AG08396 (cell line): ENCODE data around the gene TMEM271.

ENCODE experiments used
- DNase-seq: peaks from one replicate; pipeline ENCODE4 v3.0.0; 2012; ENCODE audit warnings: low spot score, mixed read lengths

TMEM271 gene, protein sequence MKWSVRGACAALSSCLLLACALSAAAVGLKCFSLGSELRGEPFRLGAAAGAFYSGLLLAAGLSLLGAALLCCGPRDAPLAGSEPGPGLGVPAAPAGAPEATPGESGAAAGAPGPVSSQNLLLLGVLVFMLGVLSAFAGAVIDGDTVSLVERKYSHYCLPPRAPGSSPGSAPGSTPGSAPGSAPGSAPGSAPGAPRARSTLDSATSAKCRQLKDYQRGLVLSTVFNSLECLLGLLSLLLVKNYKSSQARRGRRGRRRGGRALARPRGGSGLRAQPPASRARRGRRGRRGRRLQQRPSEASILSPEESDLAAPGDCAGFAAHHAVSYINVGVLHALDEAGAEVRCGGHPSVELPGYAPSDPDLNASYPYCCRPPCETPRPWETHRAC

DNA sequence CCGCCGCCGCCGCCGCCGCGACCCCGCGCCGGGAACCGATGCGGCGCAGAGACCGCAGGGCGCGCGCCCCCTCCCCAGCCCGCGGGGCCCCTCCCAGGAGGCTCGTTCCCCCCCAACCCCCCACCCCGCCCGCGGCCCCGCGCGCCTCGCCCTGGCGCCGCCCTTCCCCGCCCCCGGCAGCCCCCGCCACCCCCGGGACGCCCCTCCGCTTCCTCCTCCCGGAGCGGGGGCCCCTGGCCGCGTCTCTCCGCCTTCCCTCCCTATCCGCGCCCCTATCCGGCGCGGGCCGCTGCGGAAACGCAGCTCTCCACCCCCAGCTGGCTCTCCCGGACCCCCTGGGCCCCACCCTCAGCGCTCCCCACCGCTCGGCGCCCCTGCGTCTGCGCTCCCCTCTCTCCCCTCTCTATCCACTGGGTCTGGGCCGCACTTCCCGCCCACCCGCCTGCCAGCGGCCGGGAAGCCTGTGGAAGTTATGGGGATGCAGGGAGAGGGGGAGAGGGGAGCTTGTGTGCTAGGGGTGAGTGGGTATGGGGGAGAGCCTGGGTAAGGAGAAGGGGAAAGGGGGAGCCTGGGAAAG lies at the start of gene TMEM271:
Gene TMEM271, minus strand, starts transcription at position 51 of the 577 bp plus-strand sequence. CDS start 233 bp downstream, outside the sequence.
- no peak for DNase-seq

DNA sequence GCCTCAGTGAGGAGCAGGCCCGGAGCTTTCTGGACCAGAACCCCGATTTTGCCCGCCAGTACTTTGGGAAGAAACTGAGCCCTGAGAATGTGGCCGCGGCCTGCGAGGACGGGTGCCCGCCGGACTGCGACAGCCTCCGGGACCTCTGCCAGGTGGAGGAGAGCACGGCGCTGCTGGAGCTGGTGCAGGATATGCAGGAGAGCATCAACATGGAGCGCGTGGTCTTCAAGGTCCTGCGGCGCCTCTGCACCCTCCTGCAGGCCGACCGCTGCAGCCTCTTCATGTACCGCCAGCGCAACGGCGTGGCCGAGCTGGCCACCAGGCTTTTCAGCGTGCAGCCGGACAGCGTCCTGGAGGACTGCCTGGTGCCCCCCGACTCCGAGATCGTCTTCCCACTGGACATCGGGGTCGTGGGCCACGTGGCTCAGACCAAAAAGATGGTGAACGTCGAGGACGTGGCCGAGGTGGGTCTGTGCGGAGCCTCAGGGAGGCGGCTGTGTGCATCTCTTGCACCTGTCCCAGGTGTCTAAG lies 49.6 kb upstream of the TMEM271 start:
- DNase-seq: no peak

DNA sequence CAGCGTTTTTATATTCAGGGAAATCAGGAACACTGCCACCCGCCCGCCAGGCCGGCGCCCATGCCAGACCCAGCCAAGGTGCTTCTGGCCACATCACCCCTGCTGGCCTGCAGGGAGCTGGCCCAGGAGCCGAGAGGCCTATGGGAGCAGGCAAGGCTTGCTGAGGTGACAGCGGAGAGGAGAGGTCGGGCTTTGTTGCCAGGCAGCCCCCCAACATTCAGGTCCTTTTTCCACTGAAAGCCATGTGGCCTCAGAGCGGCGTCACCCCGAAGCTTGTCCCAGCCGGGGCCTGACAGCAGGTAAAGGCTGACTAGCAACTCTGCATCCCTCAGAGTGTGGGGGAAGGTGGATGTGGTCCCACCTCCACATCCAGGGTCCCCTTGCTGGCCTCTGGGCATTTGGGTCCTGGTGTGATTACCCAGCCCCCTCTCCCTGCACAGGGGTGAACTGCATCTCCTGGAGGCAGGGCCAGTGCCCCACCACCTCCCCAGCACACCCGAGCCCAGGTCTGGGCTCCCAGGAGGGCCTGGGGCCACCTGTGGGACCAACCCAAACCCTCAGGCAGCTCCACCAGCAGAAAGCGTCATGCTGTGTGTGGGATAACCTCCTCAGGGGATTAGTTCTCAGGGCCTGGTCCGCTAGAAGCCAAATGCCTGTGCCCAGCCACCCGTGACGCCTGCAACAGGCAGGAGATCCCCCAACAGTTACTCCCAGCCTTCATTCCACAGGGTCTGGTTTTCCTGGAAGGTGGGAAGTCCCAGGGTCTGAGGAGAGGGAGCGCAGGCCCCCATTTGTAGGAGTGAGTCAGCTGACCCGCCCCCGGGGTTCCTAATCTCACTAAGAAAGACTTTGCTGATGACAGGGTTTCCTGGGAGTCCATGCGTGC lies 48.9 kb upstream of the TMEM271 start, which contains the start of gene PDE6B:
Gene PDE6B, plus strand, starts transcription at position 869 of the 886 bp plus-strand sequence. CDS start 54 bp downstream, outside the sequence.
- no peak for DNase-seq

DNA sequence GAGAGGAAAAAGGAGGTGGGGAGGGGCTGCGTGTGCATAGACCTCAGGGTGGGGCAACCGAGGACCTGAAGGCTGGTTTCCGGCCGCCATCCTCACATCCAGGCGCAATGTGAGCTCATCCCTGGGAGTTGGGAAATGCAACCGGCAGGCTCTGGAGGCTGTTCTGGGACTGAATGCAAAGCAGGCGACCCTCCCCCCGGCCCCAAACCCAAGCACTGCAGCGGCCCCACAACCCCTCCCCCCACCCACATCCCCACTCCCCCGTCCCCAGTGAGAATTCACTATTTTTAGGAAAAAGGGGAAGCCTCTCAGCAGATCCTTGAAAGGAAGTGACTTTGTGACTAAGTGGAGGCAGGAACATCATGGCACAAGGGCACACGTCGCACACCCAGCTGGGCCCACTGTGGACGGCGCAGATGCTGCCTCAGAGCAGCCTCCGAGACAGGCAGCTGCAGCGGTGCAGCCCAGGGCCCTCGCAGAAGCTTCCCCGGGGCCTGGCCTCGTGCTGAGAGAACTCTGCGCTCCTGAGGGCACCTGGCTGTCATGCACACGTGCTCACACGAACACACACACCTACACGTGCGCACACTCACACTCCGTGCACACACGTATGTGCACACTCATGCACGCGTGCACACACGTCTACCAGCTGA lies 47.9 kb upstream of the TMEM271 start:
- DNase-seq: no peak

DNA sequence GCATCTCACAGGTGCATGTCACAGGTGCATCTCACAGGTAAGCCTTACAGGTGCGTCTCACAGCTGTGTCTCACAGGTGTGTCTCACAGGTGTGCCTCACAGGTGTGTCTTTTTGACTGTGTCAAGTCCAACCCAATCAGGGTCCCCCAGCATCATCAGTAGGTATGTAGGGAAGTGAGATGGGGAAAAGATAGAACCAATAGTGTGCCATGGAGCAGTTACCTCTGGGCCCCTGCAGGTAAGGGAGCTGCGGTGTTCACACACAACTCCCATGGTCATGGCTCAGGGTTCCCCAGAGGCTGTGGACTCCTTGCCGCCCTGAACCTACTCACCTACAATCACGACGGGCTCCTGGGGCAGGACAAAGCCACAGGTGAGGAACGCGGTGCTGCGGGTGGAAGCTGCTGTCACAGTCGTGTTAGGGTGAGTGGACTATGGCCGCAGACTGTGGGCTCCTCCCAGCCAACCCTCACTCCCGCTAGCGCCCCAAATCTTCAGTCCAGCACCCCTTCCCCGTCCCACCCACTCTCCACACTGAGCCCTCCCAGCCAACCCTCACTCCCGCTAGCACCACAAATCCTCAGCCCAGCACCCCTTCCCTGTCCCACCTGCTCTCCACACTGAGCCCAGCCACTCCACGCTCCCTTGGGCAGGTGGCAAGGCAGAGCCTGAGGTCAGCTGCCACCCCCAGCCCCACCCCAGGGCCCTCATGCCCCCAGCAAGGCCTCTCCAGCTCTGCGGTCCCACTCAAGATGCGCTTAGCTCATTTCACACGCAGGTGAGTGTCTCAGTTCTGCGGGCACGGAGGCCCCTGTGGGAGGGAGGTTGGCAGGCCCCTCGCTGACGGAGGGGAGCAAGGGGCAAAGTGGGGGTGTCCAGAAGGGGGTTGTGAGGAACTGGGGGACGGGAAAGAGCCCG lies 47.2 kb upstream of the TMEM271 start:
- no peak for DNase-seq

DNA sequence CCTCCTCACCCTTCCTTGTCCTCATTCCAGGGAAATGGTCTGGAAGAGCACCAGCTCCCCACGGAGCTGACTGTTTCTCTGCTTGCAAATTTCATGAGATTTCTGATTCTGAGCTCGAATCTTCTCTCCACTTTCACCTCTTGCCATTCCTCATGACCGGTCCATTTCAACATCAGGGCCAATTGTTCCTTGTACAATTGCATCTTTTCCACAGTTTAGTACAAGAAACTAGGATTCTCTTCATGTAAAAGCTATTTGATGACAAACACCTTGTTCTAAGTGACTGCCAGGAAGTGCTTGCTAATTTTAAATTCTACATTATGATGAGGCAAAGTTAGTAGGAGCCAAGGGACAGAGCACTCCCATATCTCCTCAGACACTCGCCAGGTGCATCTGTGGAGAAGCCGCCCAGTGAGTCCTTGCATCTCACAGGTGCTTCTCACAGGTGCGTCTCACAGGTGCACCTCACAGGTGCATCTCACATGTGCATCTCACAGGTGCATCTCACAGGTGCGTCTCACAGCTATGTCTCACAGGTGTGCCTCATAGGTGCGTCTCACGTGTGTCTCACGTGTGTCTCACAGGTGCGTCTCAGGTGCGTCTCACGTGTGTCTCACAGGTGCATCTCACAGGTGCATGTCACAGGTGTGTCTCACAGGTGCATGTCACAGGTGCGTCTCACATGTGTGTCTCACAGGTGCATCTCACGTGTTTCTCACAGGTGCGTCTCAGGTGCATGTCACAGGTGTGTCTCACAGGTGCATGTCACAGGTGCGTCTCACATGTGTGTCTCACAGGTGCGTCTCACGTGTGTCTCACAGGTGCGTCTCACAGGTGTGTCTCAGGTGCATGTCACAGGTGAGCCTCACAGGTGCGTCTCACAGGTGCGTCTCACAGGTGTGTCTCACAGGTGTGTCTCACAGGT lies 46.2 kb upstream of the TMEM271 start:
- DNase-seq: no peak

DNA sequence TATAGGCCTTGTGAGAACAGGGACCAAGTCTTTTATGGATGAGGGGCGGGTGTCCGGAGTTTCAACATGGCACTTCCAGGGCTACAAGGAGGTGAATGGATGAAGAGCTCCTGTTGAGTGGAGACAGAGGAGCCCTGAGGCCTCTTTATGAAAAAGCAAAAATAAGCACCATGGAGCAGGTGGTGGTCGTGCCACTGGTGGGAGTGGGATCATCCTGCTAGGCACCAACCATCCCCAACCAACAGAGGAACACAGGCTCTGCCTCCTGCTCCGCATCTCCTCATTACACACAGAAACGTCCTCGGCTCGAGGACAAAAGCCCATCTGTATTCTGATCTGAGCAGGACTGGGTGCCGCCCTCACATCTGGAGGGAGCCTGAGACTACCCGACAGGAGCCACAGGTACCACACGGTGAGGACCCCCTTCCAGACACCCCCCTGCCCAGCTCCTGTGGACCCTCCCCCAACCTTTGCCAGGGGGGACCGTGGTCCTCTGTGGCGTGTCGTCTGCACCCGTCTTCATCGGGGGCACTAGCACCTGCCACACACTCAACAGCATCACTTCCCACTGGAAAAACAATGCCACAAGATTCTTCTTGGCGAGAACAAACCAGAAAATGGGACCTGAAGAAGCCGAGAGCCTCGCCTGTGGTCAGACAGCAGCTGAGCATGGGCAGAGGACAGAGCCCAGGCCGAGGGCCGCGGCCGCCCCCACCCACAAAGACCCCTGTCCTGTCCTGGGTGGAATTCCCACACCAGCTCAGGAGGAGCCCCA lies 45.4 kb upstream of the TMEM271 start:
- no peak for DNase-seq

DNA sequence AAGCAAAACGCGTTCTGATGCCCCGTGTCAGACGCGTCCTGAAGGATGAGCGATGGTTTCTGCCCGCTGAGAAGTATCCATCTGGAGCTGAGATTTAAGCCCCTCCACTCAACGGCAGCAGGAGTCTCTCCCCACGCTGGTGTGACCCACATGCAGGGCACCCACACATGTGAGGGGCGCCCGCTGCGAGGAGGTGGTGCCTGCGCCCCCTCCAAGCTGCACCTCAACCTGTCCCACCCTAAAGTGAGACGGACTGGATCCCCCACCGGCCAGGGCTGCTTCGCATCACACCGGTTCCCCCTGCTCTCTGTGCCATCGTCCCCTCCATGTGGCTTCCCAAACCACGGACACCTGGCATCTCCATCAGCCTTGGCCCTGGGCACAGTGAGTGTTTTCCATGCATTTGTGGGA lies 44.8 kb upstream of the TMEM271 start:
- no peak for DNase-seq

DNA sequence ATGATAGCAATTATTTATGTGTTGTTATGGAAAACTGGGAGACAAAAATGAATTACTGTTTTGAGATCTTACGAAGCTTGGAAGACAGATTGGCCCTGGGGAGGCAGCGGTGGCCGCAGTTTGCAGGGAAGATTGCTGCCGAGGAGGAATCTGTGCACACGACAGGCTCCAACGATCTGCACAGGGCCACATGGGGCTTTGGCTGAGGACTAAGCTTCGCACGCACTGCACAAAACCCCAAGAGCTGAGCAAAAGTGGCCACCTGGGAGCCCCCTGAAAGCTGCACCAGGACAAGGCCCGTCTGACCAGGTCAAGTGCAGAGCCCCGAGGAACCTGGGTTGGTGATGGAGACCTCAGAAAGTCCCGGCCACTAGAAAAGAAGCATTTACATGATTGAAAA lies 44.1 kb upstream of the TMEM271 start:
- DNase-seq: no peak

DNA sequence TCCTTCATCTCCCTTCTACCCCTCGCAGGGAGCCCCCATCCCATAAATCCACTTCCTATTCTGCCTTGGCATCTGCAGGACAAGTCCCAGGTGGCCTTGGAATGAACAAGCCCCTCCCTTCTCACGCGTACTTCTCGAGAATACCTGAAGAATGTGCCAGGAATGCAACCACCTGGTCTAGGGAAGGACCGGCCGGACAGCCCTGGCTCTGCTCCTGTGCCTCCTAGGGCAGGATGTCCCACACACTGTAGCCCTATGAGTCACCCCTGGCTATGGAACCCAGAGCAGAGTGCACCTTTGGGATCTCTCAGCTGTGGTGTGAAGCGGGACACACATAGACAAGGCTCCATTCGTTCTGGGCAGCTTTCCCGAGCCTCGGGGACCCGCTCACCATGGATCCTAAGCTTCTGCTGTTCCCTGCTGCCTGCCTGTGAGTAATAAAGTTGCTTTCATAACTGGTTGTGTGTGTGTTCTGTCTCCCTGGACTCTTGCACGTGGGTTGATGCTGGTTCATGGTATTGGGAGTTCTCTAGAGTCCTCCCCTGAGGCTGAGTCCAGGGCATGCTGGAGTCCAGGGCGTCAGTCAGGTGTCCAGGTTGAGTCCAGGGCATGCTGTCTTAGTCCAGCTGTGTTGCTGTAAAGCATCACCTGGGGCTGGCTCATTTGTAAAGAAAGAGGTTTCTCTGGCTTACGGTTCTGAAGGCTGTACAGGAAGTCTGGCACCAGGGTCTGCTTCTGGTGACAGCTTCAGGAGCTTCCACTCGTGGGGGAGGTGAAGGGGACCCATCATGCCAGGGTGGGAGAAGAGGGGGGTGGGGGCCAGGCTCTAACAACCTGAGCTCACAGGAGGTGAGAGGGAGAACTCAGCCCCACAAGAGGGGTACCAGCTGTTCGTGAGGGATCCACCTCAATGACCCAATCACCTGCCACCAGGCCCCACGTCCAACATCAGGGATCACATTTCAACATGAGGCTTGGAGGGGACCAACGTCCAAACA lies 41.8 kb upstream of the TMEM271 start:
- DNase-seq: no peak

DNA sequence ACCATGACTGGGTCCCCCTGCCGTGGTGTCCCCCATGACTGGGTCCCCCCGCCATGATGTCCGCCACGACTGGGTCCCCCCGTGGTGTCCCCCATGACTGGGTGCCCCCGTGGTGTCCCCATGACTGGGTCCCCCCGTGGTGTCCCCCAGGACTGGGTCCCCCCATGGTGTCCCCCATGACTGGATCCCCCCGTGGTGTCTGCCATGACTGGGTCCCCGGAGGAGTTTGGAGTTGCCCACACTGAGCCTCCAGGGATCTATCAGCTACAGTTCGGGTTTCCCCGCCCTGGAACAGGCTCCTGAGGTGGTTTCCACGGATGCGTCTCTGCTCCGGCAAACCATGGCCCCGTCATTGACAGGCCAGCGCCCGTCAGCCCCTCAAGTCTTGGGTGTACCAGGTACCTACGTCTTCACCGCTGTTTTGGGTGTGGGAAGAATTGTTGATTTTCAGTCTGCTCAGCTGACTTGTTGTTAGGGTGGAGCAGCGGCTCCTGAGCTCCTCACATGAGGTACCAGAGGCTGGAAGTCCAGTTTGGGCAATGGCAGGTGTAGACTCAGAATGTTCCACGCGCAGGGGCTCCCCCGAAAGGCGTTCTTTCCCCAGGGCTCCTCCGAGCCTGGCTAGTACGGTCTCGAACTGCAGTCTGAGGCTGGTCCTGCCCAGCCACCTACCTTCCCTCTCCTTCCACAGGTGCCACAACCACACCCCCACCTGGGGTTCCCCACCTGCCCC lies 41.0 kb upstream of the TMEM271 start:
- no peak for DNase-seq

DNA sequence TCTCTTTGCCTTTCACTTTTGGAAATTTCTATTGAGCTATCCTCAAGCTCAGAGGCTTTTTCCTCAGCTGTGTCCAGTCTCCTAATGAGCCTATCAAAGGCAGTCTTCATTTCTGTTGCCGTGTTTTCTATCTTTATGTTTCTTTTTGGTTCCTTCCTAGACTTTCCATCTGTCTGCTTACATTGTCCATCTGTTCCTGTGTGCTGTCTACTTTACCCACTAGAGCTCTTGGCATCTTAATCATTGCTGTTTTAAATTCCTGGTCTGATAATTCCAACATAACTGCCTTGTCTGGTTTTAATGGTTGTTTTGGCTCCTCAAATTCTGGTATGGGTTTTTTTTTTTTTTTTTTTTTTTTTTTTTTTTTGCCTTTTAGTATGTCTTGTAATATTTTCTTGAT lies 40.0 kb upstream of the TMEM271 start:
- DNase-seq: no peak

DNA sequence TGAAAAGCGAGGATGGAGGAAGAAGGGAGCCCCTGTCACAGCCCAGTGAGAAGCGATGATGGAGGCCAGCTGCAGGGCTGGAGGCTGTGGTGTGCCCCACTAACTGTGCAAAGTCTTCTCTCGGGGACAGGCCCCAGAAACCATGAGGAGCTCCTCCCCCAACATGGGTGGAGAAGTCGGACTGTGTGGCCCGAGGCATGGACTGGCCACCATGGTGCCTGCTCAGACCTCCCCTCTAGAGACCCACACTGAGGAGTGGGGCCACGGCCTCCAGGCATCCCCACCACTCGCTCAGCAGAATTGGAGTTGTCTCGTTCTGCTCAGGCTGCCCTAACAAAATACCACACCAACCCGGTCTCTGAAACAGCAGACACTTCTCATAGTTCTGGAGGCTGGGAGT lies 37.0 kb upstream of the TMEM271 start:
- no peak for DNase-seq

DNA sequence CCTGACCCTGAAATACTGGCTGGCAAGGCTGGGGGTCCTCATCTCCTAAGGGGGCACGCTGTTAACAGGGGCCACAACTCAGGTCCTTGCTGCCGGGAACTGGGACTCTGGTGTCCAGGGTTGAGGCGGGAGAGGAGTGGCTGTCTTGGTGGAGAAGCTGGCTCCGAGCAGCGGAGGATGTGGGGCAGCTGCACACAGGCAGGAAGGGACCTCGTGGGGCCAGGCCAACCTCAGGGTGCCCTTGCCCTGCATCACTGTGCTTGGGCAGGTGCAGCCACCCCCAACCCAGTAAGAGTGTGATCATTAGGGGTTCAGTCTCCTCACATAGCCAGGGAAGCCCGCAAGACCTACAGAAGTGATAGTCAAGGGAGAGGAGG lies 36.6 kb upstream of the TMEM271 start:
- DNase-seq: no peak

DNA sequence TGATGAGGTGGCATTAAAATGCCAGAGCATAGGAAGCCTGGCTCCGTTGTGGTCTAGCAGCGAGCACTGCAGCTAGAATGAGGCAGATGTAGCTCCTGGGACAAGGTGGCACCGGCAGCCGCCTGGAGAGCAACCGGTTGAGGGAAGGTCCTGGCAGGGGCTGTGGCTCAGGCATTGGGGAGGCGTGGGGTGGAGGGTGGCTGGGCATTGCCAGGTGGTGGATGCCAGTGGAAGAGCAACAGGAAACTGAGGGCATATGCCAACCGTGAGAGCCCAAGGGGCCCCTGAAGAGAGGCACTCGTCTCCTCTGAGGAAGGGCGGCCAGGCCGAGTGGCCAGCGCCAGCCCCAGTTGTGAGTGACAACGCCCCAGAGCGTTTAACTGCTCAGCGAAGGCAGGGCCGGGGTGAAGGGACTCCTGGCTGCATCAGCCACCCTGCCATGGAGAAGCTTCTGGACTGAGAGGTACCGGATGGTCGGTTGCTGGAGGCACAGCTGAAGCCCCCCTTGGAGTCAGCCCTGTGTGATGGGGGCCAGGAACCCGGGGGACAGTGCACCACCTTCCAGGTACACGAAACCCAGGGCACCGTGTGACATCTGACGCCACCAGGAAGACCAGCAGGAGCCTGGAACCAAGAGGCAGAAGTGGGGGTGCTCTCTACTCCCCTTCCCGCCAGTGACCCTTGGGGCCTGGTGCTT lies 36.1 kb upstream of the TMEM271 start:
- DNase-seq: no peak
